Fibroblast of lung (primary cell): ENCODE results near the gene CAMTA1. TPM values are rescaled to one million over a fixed set of nuclear protein-coding genes. Genes with fewer than 3 reads are reported as not detected.

Source experiments
- DNase-seq, 2 donors: peaks; one replicate each; pipeline versions ENCODE4 v3.0.0 to v3.0.0-alpha.2; 2010; ENCODE audit warnings: low read depth in 2 of 2
- H2AFZ ChIP-seq: 2 replicates; pipeline ENCODE4 v1.5.1; 2012; ENCODE audit warnings: low read length, control low read depth, inconsistent platforms
- H3K27ac ChIP-seq: 2 replicates; pipeline ENCODE4 v1.5.1; 2011; ENCODE audit warnings: low read length, control low read depth; ENCODE audit not compliant: insufficient read depth
- H3K27me3 ChIP-seq: 2 replicates; pipeline ENCODE4 v1.5.1; 2011; ENCODE audit warnings: mild to moderate bottlenecking, low read length; ENCODE audit not compliant: control insufficient read depth, insufficient read depth
- H3K36me3 ChIP-seq: 2 replicates; pipeline ENCODE4 v1.5.1; 2011; ENCODE audit warnings: low read length; ENCODE audit not compliant: control insufficient read depth, insufficient read depth
- H3K4me1 ChIP-seq: 2 replicates; pipeline ENCODE4 v1.5.1; 2011; ENCODE audit warnings: low read length; ENCODE audit not compliant: control insufficient read depth, insufficient read depth; ENCODE audit errors: extremely low read depth
- H3K4me2 ChIP-seq: 2 replicates; pipeline ENCODE4 v1.5.1; 2011; ENCODE audit warnings: low read length, control low read depth; ENCODE audit not compliant: insufficient read depth; ENCODE audit errors: extremely low read depth
- H3K4me3 ChIP-seq, 4 experiments: fragments of 200-600 bp in 1 of 4; sonication (generic) in 1 of 4; replicated peaks in 1 of 4; 2 replicates each; pipeline ENCODE4 v1.5.1; 2011 to 2016; ENCODE audit warnings: low read length in 4 of 4, low read depth in 3 of 4, mild to moderate bottlenecking in 3 of 4, control low read depth in 2 of 4, inconsistent platforms in 1 of 4, mixed read lengths in 1 of 4; ENCODE audit not compliant: insufficient read depth in 1 of 4; ENCODE audit errors: control extremely low read depth in 1 of 4
- H3K79me2 ChIP-seq: 2 replicates; pipeline ENCODE4 v1.5.1; 2012; ENCODE audit warnings: mild to moderate bottlenecking, low read length, inconsistent platforms; ENCODE audit not compliant: control insufficient read depth, insufficient read depth
- H3K9ac ChIP-seq: 2 replicates; pipeline ENCODE4 v1.5.1; 2011; ENCODE audit warnings: mild to moderate bottlenecking, low read length, control low read depth; ENCODE audit not compliant: insufficient read depth
- H3K9me3 ChIP-seq: 2 replicates; pipeline ENCODE4 v1.5.1; 2012; ENCODE audit warnings: low read depth, low read length; ENCODE audit not compliant: control insufficient read depth, insufficient read depth
- H4K20me1 ChIP-seq: 2 replicates; pipeline ENCODE4 v1.5.1; 2011; ENCODE audit warnings: low read length; ENCODE audit not compliant: control insufficient read depth, insufficient read depth; ENCODE audit errors: extremely low read depth
- EZH2 ChIP-seq: IDR thresholded peaks from 2 replicates; pipeline ENCODE4 v1.5.1; 2012; ENCODE audit warnings: low read length, control low read depth, mild to moderate bottlenecking; ENCODE audit errors: missing control alignments
- polyA plus RNA-seq, 2 donors: library from polyadenylated mRNA; depleted of rRNA in 1 of 2; stranded (reverse) in 1 of 2; unstranded in 1 of 2; fragments of >200 nt; gene quantifications; 2 replicates each; pipeline ENCODE4 v1.2.1, GENCODE V29; 2011 to 2012; ENCODE audit warnings: missing spikeins in 1 of 2
- total RNA-seq: library from RNA; depleted of rRNA; stranded (reverse); fragments of >200 nt; gene quantifications from 2 replicates; pipeline ENCODE4 v1.2.1, GENCODE V29; 2014
- TF ChIP-seq, protein P1 (sequence below), 2 donors: IDR thresholded peaks in 1 of 2; conservative IDR thresholded peaks in 1 of 2; 1 replicate in 1 of 2; 2 replicates in 1 of 2; pipeline ENCODE4 v1.5.1; 2011 to 2012; ENCODE audit warnings: low read length in 2 of 2, control low read depth in 1 of 2, inconsistent platforms in 1 of 2, low read depth in 1 of 2, mild to moderate bottlenecking in 1 of 2

The CAMTA1 gene
- total and polyA plus RNA-seq, 2 donors (not counting 1 experiment from before 2014, with no cell fraction given): 47.6 to 86.0 TPM

- H3K9me3 ChIP-seq: no peaks in the 10 kb centered on the region
- DNase-seq: no peak
- peaks cover 3% of the 10 kb centered on the region for H3K4me1 ChIP-seq
- no peaks in the 10 kb centered on the region for H3K79me2 ChIP-seq
- H3K27ac ChIP-seq: no peak overlapping the region
- H3K36me3 ChIP-seq: no peaks in the 10 kb centered on the region
- H2AFZ ChIP-seq: no peak overlapping the region
- no peaks in the 10 kb centered on the region for H3K27me3 ChIP-seq
- no peak overlapping the region for H3K4me3 ChIP-seq
- H3K9ac ChIP-seq: no peak overlapping the region
- H3K4me2 ChIP-seq: no peak overlapping the region
- H4K20me1 ChIP-seq: no peaks in the 10 kb centered on the region
- no peak for TF ChIP-seq EZH2
- TF ChIP-seq, protein P1, sequence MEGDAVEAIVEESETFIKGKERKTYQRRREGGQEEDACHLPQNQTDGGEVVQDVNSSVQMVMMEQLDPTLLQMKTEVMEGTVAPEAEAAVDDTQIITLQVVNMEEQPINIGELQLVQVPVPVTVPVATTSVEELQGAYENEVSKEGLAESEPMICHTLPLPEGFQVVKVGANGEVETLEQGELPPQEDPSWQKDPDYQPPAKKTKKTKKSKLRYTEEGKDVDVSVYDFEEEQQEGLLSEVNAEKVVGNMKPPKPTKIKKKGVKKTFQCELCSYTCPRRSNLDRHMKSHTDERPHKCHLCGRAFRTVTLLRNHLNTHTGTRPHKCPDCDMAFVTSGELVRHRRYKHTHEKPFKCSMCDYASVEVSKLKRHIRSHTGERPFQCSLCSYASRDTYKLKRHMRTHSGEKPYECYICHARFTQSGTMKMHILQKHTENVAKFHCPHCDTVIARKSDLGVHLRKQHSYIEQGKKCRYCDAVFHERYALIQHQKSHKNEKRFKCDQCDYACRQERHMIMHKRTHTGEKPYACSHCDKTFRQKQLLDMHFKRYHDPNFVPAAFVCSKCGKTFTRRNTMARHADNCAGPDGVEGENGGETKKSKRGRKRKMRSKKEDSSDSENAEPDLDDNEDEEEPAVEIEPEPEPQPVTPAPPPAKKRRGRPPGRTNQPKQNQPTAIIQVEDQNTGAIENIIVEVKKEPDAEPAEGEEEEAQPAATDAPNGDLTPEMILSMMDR (conservative IDR thresholded peaks at IDR 0.05 in 1 of 2, IDR thresholded peaks at IDR 0.05 in 1 of 2; ENCODE audit: low read depth in 1 of 2, low read length in 2 of 2): no peak
These were observed 855.1 kb downstream of the CAMTA1 start for GRCh38 chr1:7640350-7640749.

- H3K4me3 ChIP-seq: no peak overlapping the region
- no peak overlapping the region for H3K27ac ChIP-seq
- H3K9ac ChIP-seq: no peak overlapping the region
- H3K4me1 ChIP-seq: peaks cover 3% of the 10 kb centered on the region
- no peak overlapping the region for H3K4me2 ChIP-seq
- H3K79me2 ChIP-seq: no peaks in the 10 kb centered on the region
- TF ChIP-seq, protein P1 (conservative IDR thresholded peaks at IDR 0.05 in 1 of 2, IDR thresholded peaks at IDR 0.05 in 1 of 2; ENCODE audit: low read depth in 1 of 2, low read length in 2 of 2): no peak
- TF ChIP-seq EZH2: no peak
- H3K27me3 ChIP-seq: no peaks in the 10 kb centered on the region
- H3K9me3 ChIP-seq: no peaks in the 10 kb centered on the region
- H3K36me3 ChIP-seq: no peaks in the 10 kb centered on the region
- H4K20me1 ChIP-seq: no peaks in the 10 kb centered on the region
- DNase-seq: no peak
- no peak overlapping the region for H2AFZ ChIP-seq
These were observed 855.8 kb downstream of the CAMTA1 start for GRCh38 chr1:7640920-7641585.

DNA sequence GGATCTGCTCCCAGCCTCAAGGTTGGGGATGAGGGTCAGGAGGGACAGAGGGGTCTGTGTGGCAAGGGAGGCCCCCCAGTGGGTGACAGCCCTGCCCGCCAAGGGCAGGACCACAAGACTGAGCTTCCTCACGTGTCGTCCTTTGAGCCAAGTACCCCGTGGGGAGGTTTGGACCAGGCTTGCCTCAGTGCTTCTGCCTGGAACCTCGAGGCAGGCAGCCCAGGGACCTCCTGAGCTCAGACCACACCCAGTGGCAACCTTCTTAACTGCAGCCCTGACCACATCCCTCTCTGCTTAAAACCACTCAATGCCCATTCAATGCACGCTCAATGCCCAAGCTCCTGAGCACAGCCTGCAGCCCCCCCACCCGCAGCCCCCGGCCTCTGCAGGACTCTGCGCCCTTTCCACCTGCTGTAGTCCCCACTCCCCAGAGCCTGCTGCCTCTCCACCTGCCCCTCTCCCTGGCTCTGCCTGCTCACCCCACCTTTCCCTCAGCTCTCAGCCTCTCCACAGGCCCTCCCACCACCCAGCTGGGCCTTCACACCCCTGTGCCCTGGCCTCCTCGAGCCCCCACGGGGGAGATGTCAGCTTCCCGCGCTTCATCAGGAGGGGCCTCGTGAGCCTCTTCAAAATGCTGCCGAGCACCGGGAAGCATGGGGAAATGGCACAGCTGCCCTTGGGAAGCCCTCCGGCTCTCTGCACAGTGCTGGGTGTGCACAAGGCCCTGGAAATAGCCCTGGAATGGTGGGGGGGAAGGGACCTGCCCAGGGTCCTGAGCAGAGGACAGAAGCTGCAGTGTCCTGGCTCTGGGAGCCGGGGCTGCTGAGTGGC is 856.5 kb downstream of the CAMTA1 start:
- no peak overlapping the region for H3K27ac ChIP-seq
- no peaks in the 10 kb centered on the region for H3K9me3 ChIP-seq
- no peak overlapping the region for H3K4me2 ChIP-seq
- H3K4me1 ChIP-seq: peaks cover 3% of the 10 kb centered on the region
- H2AFZ ChIP-seq: no peak overlapping the region
- no peak for TF ChIP-seq EZH2
- TF ChIP-seq, protein P1 (conservative IDR thresholded peaks at IDR 0.05 in 1 of 2, IDR thresholded peaks at IDR 0.05 in 1 of 2; ENCODE audit: low read depth in 1 of 2, low read length in 2 of 2): no peak
- no peaks in the 10 kb centered on the region for H3K79me2 ChIP-seq
- H4K20me1 ChIP-seq: no peaks in the 10 kb centered on the region
- no peak overlapping the region for H3K9ac ChIP-seq
- no peaks in the 10 kb centered on the region for H3K27me3 ChIP-seq
- no peak for DNase-seq
- H3K4me3 ChIP-seq: no peak overlapping the region
- H3K36me3 ChIP-seq: no peaks in the 10 kb centered on the region
